Measurements from ENCODE around the gene SAMD7. TPM values are rescaled to one million over a fixed set of nuclear protein-coding genes. Genes with fewer than 3 reads are reported as not detected.

The SAMD7 gene
- total RNA-seq, 1 experiment from 2014 or later: not detected

DNA sequence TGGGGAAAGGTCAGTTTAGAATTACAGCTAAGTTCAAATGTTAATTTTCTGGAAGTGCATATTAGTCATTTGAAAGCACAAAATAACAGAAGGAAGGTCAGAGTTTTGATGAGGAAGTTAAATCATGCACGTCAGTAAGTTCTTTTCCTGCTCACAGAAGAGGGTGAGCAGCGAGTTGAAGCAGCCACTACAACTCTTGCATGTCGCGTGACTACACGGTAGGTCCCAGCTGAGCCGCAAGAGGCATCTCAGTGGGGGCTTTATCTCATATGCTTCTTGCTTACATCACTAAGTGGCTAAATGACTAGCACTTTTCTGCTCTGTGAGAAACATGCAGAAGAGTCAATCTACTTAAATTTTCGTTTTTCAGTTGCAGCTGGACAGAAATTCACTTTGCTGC lies 33.9 kb downstream of the SAMD7 start (continued):
- TF ChIP-seq, protein P1, sequence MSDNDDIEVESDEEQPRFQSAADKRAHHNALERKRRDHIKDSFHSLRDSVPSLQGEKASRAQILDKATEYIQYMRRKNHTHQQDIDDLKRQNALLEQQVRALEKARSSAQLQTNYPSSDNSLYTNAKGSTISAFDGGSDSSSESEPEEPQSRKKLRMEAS (CRISPR knock-in tag; IDR thresholded peaks at IDR 0.05): no peak
- TF ChIP-seq, protein P2, sequence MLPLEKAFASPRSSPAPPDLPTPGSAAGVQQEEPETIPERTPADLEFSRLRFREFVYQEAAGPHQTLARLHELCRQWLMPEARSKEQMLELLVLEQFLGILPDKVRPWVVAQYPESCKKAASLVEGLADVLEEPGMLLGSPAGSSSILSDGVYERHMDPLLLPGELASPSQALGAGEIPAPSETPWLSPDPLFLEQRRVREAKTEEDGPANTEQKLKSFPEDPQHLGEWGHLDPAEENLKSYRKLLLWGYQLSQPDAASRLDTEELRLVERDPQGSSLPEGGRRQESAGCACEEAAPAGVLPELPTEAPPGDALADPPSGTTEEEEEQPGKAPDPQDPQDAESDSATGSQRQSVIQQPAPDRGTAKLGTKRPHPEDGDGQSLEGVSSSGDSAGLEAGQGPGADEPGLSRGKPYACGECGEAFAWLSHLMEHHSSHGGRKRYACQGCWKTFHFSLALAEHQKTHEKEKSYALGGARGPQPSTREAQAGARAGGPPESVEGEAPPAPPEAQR (CRISPR knock-in tag; IDR thresholded peaks at IDR 0.05): no peak

DNA sequence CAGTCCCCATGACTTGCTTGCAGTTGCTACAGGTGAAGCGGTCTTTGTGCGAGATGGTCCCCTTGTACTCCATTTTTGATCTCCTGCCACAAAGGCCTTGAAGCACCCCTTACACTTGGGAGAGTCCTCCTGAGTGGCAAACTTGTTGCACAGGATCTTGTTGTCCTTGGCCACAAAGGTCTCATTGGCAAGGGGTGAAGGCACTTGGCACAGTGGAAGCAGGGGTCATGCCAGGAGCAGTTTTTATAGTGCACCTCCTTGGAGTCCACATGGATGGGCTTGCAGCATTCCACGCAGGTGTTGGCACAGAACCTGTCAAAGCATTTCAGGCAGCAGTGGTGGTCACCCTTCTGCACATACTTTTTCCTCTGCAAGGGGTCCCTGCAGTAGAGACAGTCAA lies 35.0 kb downstream of the SAMD7 start:
- peaks cover 4% of the 10 kb centered on the region for H3K4me1 Mint-ChIP-seq
- no peak overlapping the region for H3K4me3 Mint-ChIP-seq
- CTCF ChIA-PET: no interaction called here
- ATAC-seq (no peak), DNase-seq (ENCODE audit: low spot score) (no peak)
- H3K27me3 Mint-ChIP-seq (ENCODE audit: low read depth): no peaks in the 10 kb centered on the region
- H3K9me3 Mint-ChIP-seq: peaks cover 10% of the 10 kb centered on the region
- POLR2A ChIA-PET: no interaction called here
- H3K36me3 Mint-ChIP-seq: peaks cover 5% of the 10 kb centered on the region; the same call in 1 of the 2 replicates
- TF ChIP-seq ZNF121 (CRISPR knock-in tag; IDR thresholded peaks at IDR 0.05) (no peak), CREM (CRISPR knock-in tag; IDR thresholded peaks at IDR 0.05) (no peak), ZNF671 (CRISPR knock-in tag; IDR thresholded peaks at IDR 0.05) (no peak), EMX1 (CRISPR knock-in tag; IDR thresholded peaks at IDR 0.05) (no peak), JAZF1 (CRISPR knock-in tag; IDR thresholded peaks at IDR 0.05) (no peak)
- TF ChIP-seq, protein P3, sequence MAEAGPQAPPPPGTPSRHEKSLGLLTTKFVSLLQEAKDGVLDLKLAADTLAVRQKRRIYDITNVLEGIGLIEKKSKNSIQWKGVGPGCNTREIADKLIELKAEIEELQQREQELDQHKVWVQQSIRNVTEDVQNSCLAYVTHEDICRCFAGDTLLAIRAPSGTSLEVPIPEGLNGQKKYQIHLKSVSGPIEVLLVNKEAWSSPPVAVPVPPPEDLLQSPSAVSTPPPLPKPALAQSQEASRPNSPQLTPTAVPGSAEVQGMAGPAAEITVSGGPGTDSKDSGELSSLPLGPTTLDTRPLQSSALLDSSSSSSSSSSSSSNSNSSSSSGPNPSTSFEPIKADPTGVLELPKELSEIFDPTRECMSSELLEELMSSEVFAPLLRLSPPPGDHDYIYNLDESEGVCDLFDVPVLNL (CRISPR knock-in tag; IDR thresholded peaks at IDR 0.05; ENCODE audit: borderline replicate concordance, low read depth): no peak
- TF ChIP-seq, protein P4, sequence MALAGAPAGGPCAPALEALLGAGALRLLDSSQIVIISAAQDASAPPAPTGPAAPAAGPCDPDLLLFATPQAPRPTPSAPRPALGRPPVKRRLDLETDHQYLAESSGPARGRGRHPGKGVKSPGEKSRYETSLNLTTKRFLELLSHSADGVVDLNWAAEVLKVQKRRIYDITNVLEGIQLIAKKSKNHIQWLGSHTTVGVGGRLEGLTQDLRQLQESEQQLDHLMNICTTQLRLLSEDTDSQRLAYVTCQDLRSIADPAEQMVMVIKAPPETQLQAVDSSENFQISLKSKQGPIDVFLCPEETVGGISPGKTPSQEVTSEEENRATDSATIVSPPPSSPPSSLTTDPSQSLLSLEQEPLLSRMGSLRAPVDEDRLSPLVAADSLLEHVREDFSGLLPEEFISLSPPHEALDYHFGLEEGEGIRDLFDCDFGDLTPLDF (CRISPR knock-in tag; IDR thresholded peaks at IDR 0.05): no peak
- H3K27ac Mint-ChIP-seq: no peak overlapping the region

DNA sequence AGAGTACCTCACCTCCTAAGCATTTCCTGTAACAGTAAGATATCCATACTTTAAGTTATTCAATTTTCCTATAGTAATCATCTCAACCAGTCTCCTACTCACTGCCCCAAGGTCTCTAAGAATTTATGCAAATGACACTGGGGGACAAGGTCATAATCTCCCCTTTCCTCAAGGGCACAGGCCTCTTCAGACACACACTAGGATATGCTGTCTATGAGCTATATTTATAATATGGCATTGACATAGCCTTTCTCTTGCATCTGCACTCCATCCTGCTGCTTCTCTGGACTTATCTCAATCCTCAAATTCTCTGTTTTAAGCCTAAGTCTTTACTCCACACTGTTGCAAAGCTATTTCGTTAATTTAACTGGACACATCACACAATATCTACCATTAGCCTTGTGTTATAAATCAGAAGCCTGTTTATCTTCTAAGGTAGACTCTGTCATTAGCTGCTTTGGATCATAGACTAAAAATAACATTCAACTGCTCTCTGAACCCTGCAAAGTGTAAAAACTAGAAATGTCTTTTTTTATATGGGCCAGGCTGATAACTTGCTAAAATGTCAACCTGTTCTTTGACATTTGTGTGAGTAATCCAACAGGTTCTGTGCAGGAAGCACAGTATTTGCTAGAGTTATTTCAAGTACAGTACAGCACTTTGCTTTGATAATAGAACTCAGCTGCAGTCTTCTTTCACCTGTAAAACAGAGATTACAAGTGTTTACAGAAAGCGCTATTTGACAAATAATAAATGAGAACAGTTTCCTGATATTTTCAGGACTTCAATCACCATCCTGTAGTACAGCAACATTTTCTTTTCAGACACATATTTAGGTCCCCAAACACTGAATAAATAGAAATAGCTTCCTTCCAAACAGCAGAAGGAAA lies 37.4 kb downstream of the SAMD7 start:
- no peak for DNase-seq (ENCODE audit: low spot score)
- no peak for ATAC-seq
- ChIA-PET POLR2A (no interaction called here), CTCF (interaction anchor here (0.6 kb wide), 1 partner anchor 72 kb away, joined by 6 read pairs; no protein-coding TSS in a partner anchor)
- Mint-ChIP-seq H3K36me3 (no peaks in the 10 kb centered on the region), H3K27me3 (ENCODE audit: low read depth) (no peaks in the 10 kb centered on the region), H3K9me3 (no peaks in the 10 kb centered on the region), H3K4me1 (peaks cover 4% of the 10 kb centered on the region), H3K27ac (no peak overlapping the region), H3K4me3 (no peak overlapping the region)
- no peak for TF ChIP-seq CREM (CRISPR knock-in tag; IDR thresholded peaks at IDR 0.05)
- no peak for TF ChIP-seq GTF2I (CRISPR knock-in tag; conservative IDR thresholded peaks at IDR 0.05)
- TF ChIP-seq, protein P5, sequence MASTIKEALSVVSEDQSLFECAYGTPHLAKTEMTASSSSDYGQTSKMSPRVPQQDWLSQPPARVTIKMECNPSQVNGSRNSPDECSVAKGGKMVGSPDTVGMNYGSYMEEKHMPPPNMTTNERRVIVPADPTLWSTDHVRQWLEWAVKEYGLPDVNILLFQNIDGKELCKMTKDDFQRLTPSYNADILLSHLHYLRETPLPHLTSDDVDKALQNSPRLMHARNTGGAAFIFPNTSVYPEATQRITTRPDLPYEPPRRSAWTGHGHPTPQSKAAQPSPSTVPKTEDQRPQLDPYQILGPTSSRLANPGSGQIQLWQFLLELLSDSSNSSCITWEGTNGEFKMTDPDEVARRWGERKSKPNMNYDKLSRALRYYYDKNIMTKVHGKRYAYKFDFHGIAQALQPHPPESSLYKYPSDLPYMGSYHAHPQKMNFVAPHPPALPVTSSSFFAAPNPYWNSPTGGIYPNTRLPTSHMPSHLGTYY (CRISPR knock-in tag; IDR thresholded peaks at IDR 0.05): no peak
- TF ChIP-seq NR1H2 (CRISPR knock-in tag; IDR thresholded peaks at IDR 0.05): no peak
- TF ChIP-seq, protein P6, sequence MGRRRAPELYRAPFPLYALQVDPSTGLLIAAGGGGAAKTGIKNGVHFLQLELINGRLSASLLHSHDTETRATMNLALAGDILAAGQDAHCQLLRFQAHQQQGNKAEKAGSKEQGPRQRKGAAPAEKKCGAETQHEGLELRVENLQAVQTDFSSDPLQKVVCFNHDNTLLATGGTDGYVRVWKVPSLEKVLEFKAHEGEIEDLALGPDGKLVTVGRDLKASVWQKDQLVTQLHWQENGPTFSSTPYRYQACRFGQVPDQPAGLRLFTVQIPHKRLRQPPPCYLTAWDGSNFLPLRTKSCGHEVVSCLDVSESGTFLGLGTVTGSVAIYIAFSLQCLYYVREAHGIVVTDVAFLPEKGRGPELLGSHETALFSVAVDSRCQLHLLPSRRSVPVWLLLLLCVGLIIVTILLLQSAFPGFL (CRISPR knock-in tag; IDR thresholded peaks at IDR 0.05; ENCODE audit: borderline replicate concordance): no peak
- no peak for TF ChIP-seq ZNF671 (CRISPR knock-in tag; IDR thresholded peaks at IDR 0.05)
- TF ChIP-seq ETV6 (CRISPR knock-in tag; IDR thresholded peaks at IDR 0.05): no peak
- no peak for TF ChIP-seq NR3C1 (CRISPR knock-in tag; conservative IDR thresholded peaks at IDR 0.05; ENCODE audit: low read depth)
- TF ChIP-seq HMGA2 (CRISPR knock-in tag; IDR thresholded peaks at IDR 0.05): no peak
- TF ChIP-seq ZNF416 (CRISPR knock-in tag; IDR thresholded peaks at IDR 0.05): no peak
- TF ChIP-seq ELF4 (CRISPR knock-in tag; IDR thresholded peaks at IDR 0.05; ENCODE audit: low read depth): no peak
- TF ChIP-seq, protein P4 (CRISPR knock-in tag; IDR thresholded peaks at IDR 0.05): no peak
- no peak for TF ChIP-seq ZNF317 (CRISPR knock-in tag; IDR thresholded peaks at IDR 0.05; ENCODE audit: borderline replicate concordance, low read depth)
- no peak for TF ChIP-seq NFE2L1 (CRISPR knock-in tag; IDR thresholded peaks at IDR 0.05)
- TF ChIP-seq EMX1 (CRISPR knock-in tag; IDR thresholded peaks at IDR 0.05): no peak

Measured in WTC11 (cell line).